Activated CD8-positive, alpha-beta memory T cell treated with anti-CD3 and anti-CD28 coated beads, Interleukin-2, amount 50 U/mL, for 1 hour (primary cell): Measurements from ENCODE around the gene LYPD3.

ENCODE experiments used
- DNase-seq: peaks from one replicate; pipeline ENCODE4 v3.0.0-alpha.2; 2020; ENCODE audit errors: extremely low read depth

The LYPD3 gene

GRCh38 chr19:43433358-43433673, 32.1 kb downstream of the LYPD3 start:
- no peak for DNase-seq

- DNase-seq, result no peak
Observed at GRCh38 chr19:43430976-43431375, 34.4 kb downstream of the LYPD3 start.

GRCh38 chr19:43430142-43430710, 35.2 kb downstream of the LYPD3 start:
- no peak for DNase-seq

GRCh38 chr19:43429395-43429794, 36.0 kb downstream of the LYPD3 start:
- no peak for DNase-seq

- DNase-seq, result no peak
Observed at GRCh38 chr19:43425567-43426392, 39.6 kb downstream of the LYPD3 start.

GRCh38 chr19:43423779-43424178, 41.6 kb downstream of the LYPD3 start:
- no peak for DNase-seq

GRCh38 chr19:43422689-43423066, 42.7 kb downstream of the LYPD3 start:
- DNase-seq, result no peak

GRCh38 chr19:43422000-43422688, 43.3 kb downstream of the LYPD3 start:
- no peak for DNase-seq

GRCh38 chr19:43420954-43421353, 44.5 kb downstream of the LYPD3 start:
- DNase-seq, result no peak

- no peak for DNase-seq
Observed at GRCh38 chr19:43416951-43417623, 48.3 kb downstream of the LYPD3 start.

- no peak for DNase-seq
Observed at GRCh38 chr19:43414554-43414953, 50.9 kb downstream of the LYPD3 start, which contains the start of gene TEX101. Gene TEX101, plus strand, starts transcription at chr19:43414890. Its CDS starts 1,030 bp downstream, at chr19:43415920.

- DNase-seq, result no peak
Observed at GRCh38 chr19:43412441-43412840, 53.0 kb downstream of the LYPD3 start.
